ENCODE data around the gene SRGAP3. TPM values are rescaled to one million over a fixed set of nuclear protein-coding genes. Genes with fewer than 3 reads are reported as not detected.

The SRGAP3 gene
- total and polyA plus RNA-seq, 10 of the 15 experiments (the other 5 are each of a cell fraction or from before 2014, with no cell fraction given): 0.32 to 1.7 (median 0.99) TPM

- RAD21 ChIA-PET (ENCODE audit: unreplicated experiment): no interaction called here
- in situ Hi-C loops (cut with MboI): no loop called here
- no peak overlapping the region for H2AFZ ChIP-seq (ENCODE audit: control insufficient read depth, low read depth, low read length)
- H3K9ac ChIP-seq (ENCODE audit: control insufficient read depth, insufficient read depth, low read length): no peak overlapping the region
- 58% methylated on average over 7 of the region's 7 CpGs for WGBS (ENCODE audit: insufficient coverage, insufficient replicate concordance, low lambda C conversion rate, missing lambda C conversion rate)
- no peaks in the 10 kb centered on the region for H4K20me1 ChIP-seq (ENCODE audit: control insufficient read depth, insufficient read depth)
- BruUV-seq (replicated peaks): no TSS peak
- H3K27me3 ChIP-seq (replicated peaks in 1 of 2; ENCODE audit: control insufficient read depth in 2 of 2, insufficient read depth in 2 of 2, low read length in 1 of 2): no peaks in the 10 kb centered on the region; a peak in 1 of 4 replicates
- ATAC-seq: no peak
- no peaks in the 10 kb centered on the region for H3K36me3 ChIP-seq (ENCODE audit: control insufficient read depth in 2 of 2, insufficient read depth in 2 of 2, low read length in 1 of 2)
- POLR2A ChIA-PET: no interaction called here
- no peaks in the 10 kb centered on the region; the same call in 2 of the 3 replicates for H3K9me3 ChIP-seq (replicated peaks; ENCODE audit: control insufficient read depth, insufficient read depth, low read length)
- FAIRE-seq: no peak
- H3K79me2 ChIP-seq (ENCODE audit: control insufficient read depth, insufficient read depth, low read length): no peaks in the 10 kb centered on the region
- SMC1A ChIA-PET (ENCODE audit: uncharacterized antibody, unreplicated experiment): interaction anchor here (2.0 kb wide), 1 partner anchor 14 kb away, joined by 8 read pairs; no protein-coding TSS in a partner anchor
- no peak overlapping the region for H3K4me2 ChIP-seq (ENCODE audit: control insufficient read depth, insufficient read depth)
- CTCF ChIA-PET: no interaction called here
- H3K27ac ChIP-seq (ENCODE audit: control insufficient read depth, insufficient read depth): no peak overlapping the region
- H3K4me1 ChIP-seq (ENCODE audit: control insufficient read depth, insufficient read depth, low read length): no peaks in the 10 kb centered on the region
- TF ChIP-seq RELB (IDR thresholded peaks at IDR 0.05; ENCODE audit: low read depth): no peak
- no peak for TF ChIP-seq POU2F2 (IDR thresholded peaks at IDR 0.05; ENCODE audit: borderline replicate concordance, low read depth, low read length)
- TF ChIP-seq MXI1 (IDR thresholded peaks at IDR 0.05; ENCODE audit: low read depth, low read length): no peak
- no peak for TF ChIP-seq ZNF622 (IDR thresholded peaks at IDR 0.05)
- TF ChIP-seq KDM1A (IDR thresholded peaks at IDR 0.05; ENCODE audit: borderline replicate concordance): no peak
- TF ChIP-seq CHD1 (IDR thresholded peaks at IDR 0.05; ENCODE audit: low read depth, low read length): no peak
- no peak for TF ChIP-seq STAT1 (conservative IDR thresholded peaks at IDR 0.05)
- no peak for TF ChIP-seq HDAC2 (IDR thresholded peaks at IDR 0.05)
- no peak for TF ChIP-seq CBFB (IDR thresholded peaks at IDR 0.05; ENCODE audit: low read depth)
- TF ChIP-seq ZNF24 (IDR thresholded peaks at IDR 0.05): no peak
- TF ChIP-seq MTA3 (IDR thresholded peaks at IDR 0.05; ENCODE audit: borderline replicate concordance, low read length): no peak
- TF ChIP-seq RAD21 (IDR thresholded peaks at IDR 0.05; ENCODE audit: insufficient read depth, low read depth, low read length): no peak
- TF ChIP-seq CEBPB (IDR thresholded peaks at IDR 0.05; ENCODE audit: borderline replicate concordance in 1 of 2, low read depth in 2 of 2, low read length in 2 of 2): no peak
- TF ChIP-seq TCF7 (IDR thresholded peaks at IDR 0.05; ENCODE audit: borderline replicate concordance): no peak
- TF ChIP-seq RAD51 (IDR thresholded peaks at IDR 0.05): no peak
- no peak for TF ChIP-seq CREB1 (IDR thresholded peaks at IDR 0.05; ENCODE audit: low read depth)
- TF ChIP-seq BACH1 (IDR thresholded peaks at IDR 0.05; ENCODE audit: borderline replicate concordance): no peak
- TF ChIP-seq TAF1 (IDR thresholded peaks at IDR 0.05; ENCODE audit: borderline replicate concordance, low read depth, low read length): no peak
- no peak for TF ChIP-seq SPI1 (IDR thresholded peaks at IDR 0.05; ENCODE audit: borderline replicate concordance, insufficient read depth, low read depth, low read length)
- H3K4me3 ChIP-seq: no peak overlapping the region
- DNase-seq (ENCODE audit: low read depth, low spot score): no peak
- intact Hi-C loops (cut with micrococcal nuclease; ENCODE audit: unreplicated experiment): no loop called here
Observed at GRCh38 chr3:9045371-9045770, 204.1 kb downstream of the SRGAP3 start.
